Type B pancreatic cell (in vitro differentiated cells): ENCODE data around the gene KLHL26. TPM values are rescaled to one million over a fixed set of nuclear protein-coding genes. Genes with fewer than 3 reads are reported as not detected.

ENCODE experiments used
- DNase-seq: peaks from one replicate; pipeline ENCODE4 v3.0.0; 2021; ENCODE audit warnings: mixed read lengths; ENCODE audit not compliant: unreplicated experiment; ENCODE audit errors: extremely low spot score
- H3K27ac Mint-ChIP-seq: 2 replicates; pipeline ENCODE4 v1.8.0; 2021; ENCODE audit warnings: mild to moderate bottlenecking, mixed read lengths
- H3K27me3 Mint-ChIP-seq: 2 replicates; pipeline ENCODE4 v1.8.0; 2021; ENCODE audit warnings: mixed read lengths
- H3K36me3 Mint-ChIP-seq: 2 replicates; pipeline ENCODE4 v1.8.0; 2021; ENCODE audit warnings: mixed read lengths
- H3K4me1 Mint-ChIP-seq: one replicate; pipeline ENCODE4 v1.8.0; 2021; ENCODE audit warnings: mixed read lengths; ENCODE audit not compliant: unreplicated experiment
- H3K4me3 Mint-ChIP-seq: 2 replicates; pipeline ENCODE4 v1.8.0; 2021; ENCODE audit warnings: mild to moderate bottlenecking, mixed read lengths
- H3K9me3 Mint-ChIP-seq: 2 replicates; pipeline ENCODE4 v1.8.0; 2021; ENCODE audit warnings: mixed read lengths
- total RNA-seq: library from RNA; stranded (reverse); gene quantifications from 2 replicates; pipeline ENCODE4 v1.2.1, GENCODE V29; 2021; ENCODE audit warnings: low replicate concordance
- TF ChIP-seq, protein P1 (sequence below): fragments of 200-600 bp; sonication (generic); conservative IDR thresholded peaks from 2 replicates; pipeline ENCODE4 v1.5.0; 2021; ENCODE audit warnings: antibody characterized with exemption, mild to moderate bottlenecking

Gene KLHL26
- total RNA-seq, 1 donor from 2014 or later, result 11.1 TPM

DNA sequence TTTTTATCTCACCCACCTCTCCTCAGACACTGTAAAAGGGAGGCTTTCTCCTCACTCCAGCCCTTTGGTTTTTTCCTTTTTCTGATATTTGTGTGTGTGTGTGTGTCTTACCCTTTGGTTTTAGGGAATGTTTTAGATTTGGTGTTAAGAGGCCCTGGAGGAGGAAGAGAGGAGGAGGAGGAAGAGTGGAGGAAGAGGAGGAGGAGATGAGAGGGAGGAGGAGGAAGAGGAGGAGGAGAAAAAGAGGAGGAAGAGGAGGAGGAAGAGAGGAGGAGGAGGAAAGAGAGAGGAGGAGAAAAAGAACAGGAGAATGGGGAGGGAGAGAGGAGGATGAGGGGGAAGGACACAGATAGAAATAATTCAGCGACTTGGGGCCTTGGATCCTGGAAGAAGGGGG is 10.5 kb downstream of the KLHL26 start:
- Mint-ChIP-seq H3K4me3 (no peak overlapping the region), H3K4me1 (peaks cover 37% of the 10 kb centered on the region), H3K27me3 (no peaks in the 10 kb centered on the region), H3K36me3 (peaks cover 8% of the 10 kb centered on the region), H3K9me3 (no peaks in the 10 kb centered on the region), H3K27ac (no peak overlapping the region)
- TF ChIP-seq, protein P1, sequence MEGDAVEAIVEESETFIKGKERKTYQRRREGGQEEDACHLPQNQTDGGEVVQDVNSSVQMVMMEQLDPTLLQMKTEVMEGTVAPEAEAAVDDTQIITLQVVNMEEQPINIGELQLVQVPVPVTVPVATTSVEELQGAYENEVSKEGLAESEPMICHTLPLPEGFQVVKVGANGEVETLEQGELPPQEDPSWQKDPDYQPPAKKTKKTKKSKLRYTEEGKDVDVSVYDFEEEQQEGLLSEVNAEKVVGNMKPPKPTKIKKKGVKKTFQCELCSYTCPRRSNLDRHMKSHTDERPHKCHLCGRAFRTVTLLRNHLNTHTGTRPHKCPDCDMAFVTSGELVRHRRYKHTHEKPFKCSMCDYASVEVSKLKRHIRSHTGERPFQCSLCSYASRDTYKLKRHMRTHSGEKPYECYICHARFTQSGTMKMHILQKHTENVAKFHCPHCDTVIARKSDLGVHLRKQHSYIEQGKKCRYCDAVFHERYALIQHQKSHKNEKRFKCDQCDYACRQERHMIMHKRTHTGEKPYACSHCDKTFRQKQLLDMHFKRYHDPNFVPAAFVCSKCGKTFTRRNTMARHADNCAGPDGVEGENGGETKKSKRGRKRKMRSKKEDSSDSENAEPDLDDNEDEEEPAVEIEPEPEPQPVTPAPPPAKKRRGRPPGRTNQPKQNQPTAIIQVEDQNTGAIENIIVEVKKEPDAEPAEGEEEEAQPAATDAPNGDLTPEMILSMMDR, result no peak
- DNase-seq, result no peak

DNA sequence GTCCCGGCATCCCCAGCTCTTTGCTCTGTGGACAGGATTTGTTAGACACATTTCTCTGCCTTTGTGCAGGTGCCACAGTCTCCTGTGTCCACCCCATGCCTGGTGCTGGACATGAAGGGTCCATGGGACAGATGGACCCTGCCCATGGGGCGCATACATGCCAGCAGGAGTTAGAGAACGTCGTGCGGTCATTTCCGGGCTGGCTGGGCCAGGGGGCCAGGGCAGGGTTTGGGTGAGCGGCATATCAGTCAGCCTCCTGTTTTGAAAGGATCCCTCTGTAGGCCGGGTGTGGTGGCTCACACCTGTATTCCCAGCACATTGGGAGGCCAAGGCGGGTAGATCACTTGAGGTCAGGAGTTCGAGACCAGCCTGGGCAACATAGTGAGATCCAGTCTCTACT is 11.0 kb downstream of the KLHL26 start:
- Mint-ChIP-seq H3K27ac (no peak overlapping the region), H3K4me1 (peaks cover 37% of the 10 kb centered on the region), H3K36me3 (peaks cover 8% of the 10 kb centered on the region), H3K4me3 (no peak overlapping the region), H3K9me3 (no peaks in the 10 kb centered on the region), H3K27me3 (no peaks in the 10 kb centered on the region)
- no peak for DNase-seq
- TF ChIP-seq, protein P1, result no peak

DNA sequence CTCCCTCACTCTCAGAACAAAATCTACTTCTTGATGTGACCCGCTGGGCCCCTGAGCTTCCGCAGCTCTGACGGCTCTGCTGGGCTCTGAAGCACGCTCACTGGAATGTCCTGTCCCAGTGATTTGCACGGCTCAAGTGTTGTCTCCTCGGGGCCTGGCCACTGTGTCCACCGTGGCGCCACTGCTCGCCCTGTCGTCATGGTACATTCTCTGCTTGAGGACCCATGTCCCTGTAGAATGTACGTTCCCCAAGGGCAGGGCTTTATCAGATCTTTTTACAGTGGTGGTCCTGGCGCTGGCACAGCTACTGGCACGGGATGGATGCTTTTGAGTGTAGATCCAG is 12.1 kb downstream of the KLHL26 start:
- no peak for DNase-seq
- TF ChIP-seq, protein P1, result no peak
- H3K4me3 Mint-ChIP-seq, result peak overlapping the region; percentile 31

DNA sequence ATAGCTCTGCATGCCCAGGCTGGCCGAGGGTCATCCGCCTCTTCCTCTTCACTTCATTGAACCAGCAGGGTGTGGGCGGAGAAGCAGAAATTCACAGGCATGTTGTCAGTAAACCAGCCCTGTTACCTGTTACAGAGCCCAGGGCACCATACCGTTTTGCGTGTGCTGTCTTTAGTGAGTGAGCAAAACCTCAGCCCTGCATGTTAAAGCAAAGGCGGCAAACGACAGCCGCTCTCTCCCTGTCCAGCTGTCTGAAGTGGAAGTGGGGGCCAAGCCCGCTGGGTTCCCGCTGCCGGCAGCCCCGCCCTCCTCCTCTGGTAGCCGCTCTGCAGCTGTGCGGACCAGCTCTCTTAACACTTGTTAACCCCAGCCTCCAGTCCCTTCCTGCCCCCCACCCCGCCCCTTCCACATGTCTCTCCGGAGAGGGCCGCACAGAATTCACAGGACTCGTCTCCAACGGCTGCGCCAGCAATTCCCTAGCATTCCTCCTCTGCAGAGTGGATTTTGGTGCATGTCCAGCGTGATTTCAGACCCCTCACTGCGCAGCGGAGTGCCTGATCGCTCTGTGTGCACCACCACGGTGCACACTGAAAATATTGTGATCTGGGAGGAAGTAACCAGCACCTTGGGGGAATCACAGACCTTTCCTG is 12.7 kb downstream of the KLHL26 start:
- TF ChIP-seq, protein P1, result no peak
- Mint-ChIP-seq H3K36me3 (no peaks in the 10 kb centered on the region), H3K4me1 (peaks cover 37% of the 10 kb centered on the region), H3K4me3 (peak overlapping the region; percentile 31), H3K27ac (peak overlapping the region; percentile 46), H3K27me3 (no peaks in the 10 kb centered on the region), H3K9me3 (no peaks in the 10 kb centered on the region)
- no peak for DNase-seq

More for the DNA sequence above, 12.1 kb downstream of the KLHL26 start:
- Mint-ChIP-seq H3K27me3 (no peaks in the 10 kb centered on the region), H3K36me3 (peaks cover 5% of the 10 kb centered on the region), H3K4me1 (peaks cover 37% of the 10 kb centered on the region), H3K27ac (peak overlapping the region; percentile 46), H3K9me3 (no peaks in the 10 kb centered on the region)

DNA sequence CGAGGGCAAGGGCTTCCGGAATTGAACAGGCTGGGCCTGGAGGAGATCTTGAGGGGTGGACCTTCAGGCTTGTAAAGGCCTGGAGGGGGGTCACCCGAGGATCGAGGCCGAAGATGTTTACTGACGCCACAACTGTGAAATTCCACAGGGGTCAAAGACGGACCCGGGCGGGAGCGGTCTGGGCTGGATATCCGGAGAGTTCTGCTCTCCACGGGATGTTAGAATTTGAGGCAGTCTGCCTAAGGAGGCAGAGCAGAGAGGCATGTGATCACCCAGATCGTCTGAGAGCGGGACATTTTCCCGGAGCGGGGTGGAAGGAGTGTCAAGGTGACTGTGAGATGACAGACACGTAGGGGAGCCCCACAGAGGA is 13.2 kb downstream of the KLHL26 start:
- no peaks in the 10 kb centered on the region for H3K36me3 Mint-ChIP-seq
- no peak overlapping the region for H3K27ac Mint-ChIP-seq
- DNase-seq, result no peak
- H3K9me3 Mint-ChIP-seq, result no peaks in the 10 kb centered on the region
- H3K4me3 Mint-ChIP-seq, result peak overlapping the region; percentile 22
- TF ChIP-seq, protein P1, result no peak
- H3K27me3 Mint-ChIP-seq, result no peaks in the 10 kb centered on the region
- peaks cover 37% of the 10 kb centered on the region for H3K4me1 Mint-ChIP-seq
